GM23338 (cell line): Measurements from ENCODE around the gene CEACAM4. TPM values are rescaled to one million over a fixed set of nuclear protein-coding genes. Genes with fewer than 3 reads are reported as not detected.

Source experiments
- ATAC-seq: fragments of 200-7000 bp; cut with Tn5 transposase; 3 replicates; pipeline ENCODE4 v1.9.1; 2020
- DNase-seq: peaks from one replicate; pipeline ENCODE4 v3.0.0-alpha.2; 2015; ENCODE audit warnings: low spot score
- H2AFZ ChIP-seq: fragments of 200-600 bp; sonication (generic); 2 replicates; pipeline ENCODE4 v1.8.0; 2016; ENCODE audit warnings: antibody characterized with exemption, mild to moderate bottlenecking, moderate library complexity
- H3F3A ChIP-seq: fragments of 200-600 bp; sonication (generic); replicated peaks from 2 replicates; pipeline ENCODE4 v1.8.0; 2017; ENCODE audit warnings: antibody characterized with exemption, mixed run types, low read depth
- H3K27ac ChIP-seq: fragments of 200-600 bp; sonication (generic); 2 replicates; pipeline ENCODE4 v1.6.1; 2016; ENCODE audit warnings: low read depth
- H3K27me3 ChIP-seq: fragments of 200-600 bp; sonication (generic); 2 replicates; pipeline ENCODE4 v1.8.0; 2016; ENCODE audit warnings: mild to moderate bottlenecking, mixed run types, moderate library complexity; ENCODE audit not compliant: insufficient read depth
- H3K36me3 ChIP-seq: fragments of 200-600 bp; sonication (generic); 2 replicates; pipeline ENCODE4 v1.8.0; 2016; ENCODE audit warnings: mild to moderate bottlenecking; ENCODE audit not compliant: insufficient read depth
- H3K4me1 ChIP-seq: fragments of 200-600 bp; sonication (generic); 2 replicates; pipeline ENCODE4 v1.8.0; 2016; ENCODE audit warnings: mild to moderate bottlenecking, moderate library complexity; ENCODE audit not compliant: insufficient read depth
- H3K4me2 ChIP-seq: fragments of 200-600 bp; sonication (generic); 2 replicates; pipeline ENCODE4 v1.7.1; 2017; ENCODE audit warnings: mixed run types
- H3K4me3 ChIP-seq: fragments of 200-600 bp; sonication (generic); 2 replicates; pipeline ENCODE4 v1.6.1; 2016; ENCODE audit warnings: mixed run types
- H3K79me2 ChIP-seq: fragments of 200-600 bp; sonication (generic); replicated peaks from 2 replicates; pipeline ENCODE4 v1.8.0; 2017; ENCODE audit warnings: mild to moderate bottlenecking; ENCODE audit not compliant: insufficient read depth
- H3K9me2 ChIP-seq: fragments of 200-600 bp; sonication (generic); 2 replicates; pipeline ENCODE4 v1.8.0; 2017; ENCODE audit not compliant: insufficient read depth
- H4K20me1 ChIP-seq: fragments of 200-600 bp; sonication (generic); replicated peaks from 2 replicates; pipeline ENCODE4 v1.8.0; 2017; ENCODE audit warnings: mild to moderate bottlenecking; ENCODE audit not compliant: insufficient read depth
- H3K27ac Mint-ChIP-seq: 2 replicates; pipeline ENCODE4 v1.8.0; 2020; ENCODE audit warnings: inconsistent platforms, mild to moderate bottlenecking, moderate library complexity, mixed read lengths
- H3K27me3 Mint-ChIP-seq: 3 replicates; pipeline ENCODE4 v1.8.0; 2022; ENCODE audit warnings: low read depth, mild to moderate bottlenecking, moderate library complexity, mixed read lengths, inconsistent platforms; ENCODE audit not compliant: insufficient read depth, poor library complexity
- H3K36me3 Mint-ChIP-seq: 3 replicates; pipeline ENCODE4 v1.8.0; 2021; ENCODE audit warnings: low read depth, mild to moderate bottlenecking, inconsistent platforms, moderate library complexity, mixed read lengths
- H3K4me1 Mint-ChIP-seq: 3 replicates; pipeline ENCODE4 v1.8.0; 2020; ENCODE audit warnings: mild to moderate bottlenecking, inconsistent platforms, mixed read lengths
- H3K4me3 Mint-ChIP-seq: 3 replicates; pipeline ENCODE4 v1.8.0; 2021; ENCODE audit warnings: moderate library complexity, mild to moderate bottlenecking, inconsistent platforms, mixed read lengths
- H3K9me3 Mint-ChIP-seq: 3 replicates; pipeline ENCODE4 v1.8.0; 2020; ENCODE audit warnings: moderate library complexity, mild to moderate bottlenecking, inconsistent platforms, mixed read lengths
- CREB1 ChIP-seq: fragments of 250-450 bp; sonication (Bioruptor Pico); IDR thresholded peaks from 2 replicates; pipeline ENCODE4 v1.5.0; 2020; ENCODE audit warnings: low read depth, mild to moderate bottlenecking, moderate library complexity
- EZH2 ChIP-seq: fragments of 200-600 bp; sonication (generic); IDR thresholded peaks from one replicate; pipeline ENCODE4 v1.8.0; 2017; ENCODE audit warnings: antibody characterized with exemption, mild to moderate bottlenecking, low read depth; ENCODE audit not compliant: unreplicated experiment
- EZH2phosphoT487 ChIP-seq: fragments of 200-600 bp; sonication (generic); IDR thresholded peaks from one replicate; pipeline ENCODE4 v1.8.1; 2018; ENCODE audit warnings: antibody characterized with exemption; ENCODE audit not compliant: unreplicated experiment
- JUNB ChIP-seq: IDR thresholded peaks from one replicate; pipeline ENCODE4 v1.6.1; 2016; ENCODE audit warnings: antibody characterized with exemption; ENCODE audit not compliant: unreplicated experiment
- NANOG ChIP-seq: IDR thresholded peaks from 2 replicates; pipeline ENCODE4 v1.6.1; 2016; ENCODE audit warnings: antibody characterized with exemption, borderline replicate concordance
- POLR2AphosphoS5 ChIP-seq: IDR thresholded peaks from 2 replicates; pipeline ENCODE4 v1.6.1; 2016; ENCODE audit warnings: antibody characterized with exemption, low read depth
- STAT1 ChIP-seq: IDR thresholded peaks from one replicate; pipeline ENCODE4 v1.6.1; 2016; ENCODE audit warnings: antibody characterized with exemption; ENCODE audit not compliant: unreplicated experiment
- ZNF114 ChIP-seq: fragments of 250-450 bp; sonication (Bioruptor Pico); IDR thresholded peaks from 2 replicates; pipeline ENCODE4 v1.5.0; 2020; ENCODE audit warnings: mild to moderate bottlenecking, moderate library complexity
- ZNF331 ChIP-seq: fragments of 250-450 bp; sonication (Bioruptor Pico); IDR thresholded peaks from 2 replicates; pipeline ENCODE4 v1.5.0; 2020; ENCODE audit warnings: low read depth, mild to moderate bottlenecking, moderate library complexity
- polyA plus RNA-seq: library from polyadenylated mRNA; unstranded; fragments of >200 nt; fragmentation: Nextera tagmentation; extraction: Ambion mirVana; gene quantifications from 2 replicates; pipeline ENCODE4 v1.2.1, GENCODE V29; 2016
- total RNA-seq: library from RNA; depleted of rRNA; stranded (reverse); fragments of >200 nt; shearing (Covaris generic); gene quantifications from 2 replicates; pipeline ENCODE4 v1.2.3, GENCODE V29; 2014
- TF ChIP-seq, protein P1 (sequence below): IDR thresholded peaks from 2 replicates; pipeline ENCODE4 v1.6.1; 2016; ENCODE audit warnings: antibody characterized with exemption
- TF ChIP-seq, protein P2 (sequence below), 2 experiments: fragments of 200-600 bp in 1 of 2; sonication (generic) in 1 of 2; conservative IDR thresholded peaks; 2 replicates each; pipeline versions ENCODE4 v1.5.1 to v1.6.1; 2016 to 2017; ENCODE audit warnings: antibody characterized with exemption in 2 of 2, low read depth in 2 of 2, mild to moderate bottlenecking in 2 of 2, moderate library complexity in 1 of 2
- TF ChIP-seq, protein P3 (sequence below): fragments of 250-450 bp; sonication (Bioruptor Pico); IDR thresholded peaks from 2 replicates; pipeline ENCODE4 v1.5.0; 2020; ENCODE audit warnings: mild to moderate bottlenecking, moderate library complexity
- TF ChIP-seq, protein P4 (sequence below): IDR thresholded peaks from one replicate; pipeline ENCODE4 v1.6.1; 2018; ENCODE audit warnings: antibody characterized with exemption; ENCODE audit not compliant: unreplicated experiment

CEACAM4 gene
- total and polyA plus RNA-seq, 2 experiments from 2014 or later = not detected

DNA sequence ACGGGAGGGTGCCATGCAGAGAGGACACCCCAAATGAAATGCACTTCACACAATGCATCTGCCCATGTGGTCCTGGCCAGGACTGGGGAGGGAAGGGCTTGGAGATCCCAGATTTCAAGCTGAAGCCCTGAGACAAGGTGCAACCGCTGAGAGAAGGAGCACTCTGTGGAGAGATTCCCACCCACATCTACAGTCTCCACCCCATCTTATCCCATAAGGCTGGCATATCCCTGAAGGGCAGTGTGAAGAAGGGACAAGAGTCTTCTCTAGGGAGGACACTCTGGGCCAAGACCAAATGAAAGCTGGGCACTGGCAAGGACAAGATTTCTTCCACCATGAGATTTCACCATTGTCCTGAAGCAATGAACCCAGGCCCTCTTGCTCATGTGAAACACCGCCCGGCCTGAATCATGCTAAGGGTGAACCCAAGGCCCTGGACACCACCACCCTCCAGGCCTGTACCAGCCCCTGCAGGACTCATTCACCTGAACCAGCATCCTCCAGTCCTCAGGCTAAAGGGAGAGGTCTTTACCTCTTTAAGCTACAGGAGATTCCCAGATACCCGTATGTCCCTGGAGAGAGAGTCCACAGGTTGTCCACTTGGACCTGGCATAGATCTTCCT lies 20.5 kb downstream of the CEACAM4 start:
- ATAC-seq (no peak), DNase-seq (no peak)
- H3F3A ChIP-seq = no peaks in the 10 kb centered on the region
- H3K4me3 ChIP-seq = no peak overlapping the region
- no peak overlapping the region for H3K4me3 Mint-ChIP-seq
- H3K36me3 Mint-ChIP-seq = no peaks in the 10 kb centered on the region
- H3K27me3 ChIP-seq = peaks cover 83% of the 10 kb centered on the region
- H3K79me2 ChIP-seq = no peaks in the 10 kb centered on the region
- no peaks in the 10 kb centered on the region for H3K36me3 ChIP-seq
- no peaks in the 10 kb centered on the region for H3K4me1 Mint-ChIP-seq
- H3K4me1 ChIP-seq = no peaks in the 10 kb centered on the region
- no peak overlapping the region for H3K27ac Mint-ChIP-seq
- no peak overlapping the region for H3K27ac ChIP-seq
- H3K9me3 Mint-ChIP-seq = no peaks in the 10 kb centered on the region
- no peaks in the 10 kb centered on the region for H3K9me2 ChIP-seq
- TF ChIP-seq JUNB (no peak), ZNF114 (no peak), POLR2AphosphoS5 (no peak), STAT1 (no peak), EZH2phosphoT487 (no peak), EZH2 (no peak), NANOG (no peak), CREB1 (no peak), ZNF331 (CRISPR knock-in tag) (no peak)
- TF ChIP-seq, protein P1, sequence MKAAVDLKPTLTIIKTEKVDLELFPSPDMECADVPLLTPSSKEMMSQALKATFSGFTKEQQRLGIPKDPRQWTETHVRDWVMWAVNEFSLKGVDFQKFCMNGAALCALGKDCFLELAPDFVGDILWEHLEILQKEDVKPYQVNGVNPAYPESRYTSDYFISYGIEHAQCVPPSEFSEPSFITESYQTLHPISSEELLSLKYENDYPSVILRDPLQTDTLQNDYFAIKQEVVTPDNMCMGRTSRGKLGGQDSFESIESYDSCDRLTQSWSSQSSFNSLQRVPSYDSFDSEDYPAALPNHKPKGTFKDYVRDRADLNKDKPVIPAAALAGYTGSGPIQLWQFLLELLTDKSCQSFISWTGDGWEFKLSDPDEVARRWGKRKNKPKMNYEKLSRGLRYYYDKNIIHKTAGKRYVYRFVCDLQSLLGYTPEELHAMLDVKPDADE = no peak
- TF ChIP-seq, protein P2, sequence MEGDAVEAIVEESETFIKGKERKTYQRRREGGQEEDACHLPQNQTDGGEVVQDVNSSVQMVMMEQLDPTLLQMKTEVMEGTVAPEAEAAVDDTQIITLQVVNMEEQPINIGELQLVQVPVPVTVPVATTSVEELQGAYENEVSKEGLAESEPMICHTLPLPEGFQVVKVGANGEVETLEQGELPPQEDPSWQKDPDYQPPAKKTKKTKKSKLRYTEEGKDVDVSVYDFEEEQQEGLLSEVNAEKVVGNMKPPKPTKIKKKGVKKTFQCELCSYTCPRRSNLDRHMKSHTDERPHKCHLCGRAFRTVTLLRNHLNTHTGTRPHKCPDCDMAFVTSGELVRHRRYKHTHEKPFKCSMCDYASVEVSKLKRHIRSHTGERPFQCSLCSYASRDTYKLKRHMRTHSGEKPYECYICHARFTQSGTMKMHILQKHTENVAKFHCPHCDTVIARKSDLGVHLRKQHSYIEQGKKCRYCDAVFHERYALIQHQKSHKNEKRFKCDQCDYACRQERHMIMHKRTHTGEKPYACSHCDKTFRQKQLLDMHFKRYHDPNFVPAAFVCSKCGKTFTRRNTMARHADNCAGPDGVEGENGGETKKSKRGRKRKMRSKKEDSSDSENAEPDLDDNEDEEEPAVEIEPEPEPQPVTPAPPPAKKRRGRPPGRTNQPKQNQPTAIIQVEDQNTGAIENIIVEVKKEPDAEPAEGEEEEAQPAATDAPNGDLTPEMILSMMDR (conservative IDR thresholded peaks at IDR 0.05; ENCODE audit: low read depth in 2 of 2) = no peak
- TF ChIP-seq, protein P3, sequence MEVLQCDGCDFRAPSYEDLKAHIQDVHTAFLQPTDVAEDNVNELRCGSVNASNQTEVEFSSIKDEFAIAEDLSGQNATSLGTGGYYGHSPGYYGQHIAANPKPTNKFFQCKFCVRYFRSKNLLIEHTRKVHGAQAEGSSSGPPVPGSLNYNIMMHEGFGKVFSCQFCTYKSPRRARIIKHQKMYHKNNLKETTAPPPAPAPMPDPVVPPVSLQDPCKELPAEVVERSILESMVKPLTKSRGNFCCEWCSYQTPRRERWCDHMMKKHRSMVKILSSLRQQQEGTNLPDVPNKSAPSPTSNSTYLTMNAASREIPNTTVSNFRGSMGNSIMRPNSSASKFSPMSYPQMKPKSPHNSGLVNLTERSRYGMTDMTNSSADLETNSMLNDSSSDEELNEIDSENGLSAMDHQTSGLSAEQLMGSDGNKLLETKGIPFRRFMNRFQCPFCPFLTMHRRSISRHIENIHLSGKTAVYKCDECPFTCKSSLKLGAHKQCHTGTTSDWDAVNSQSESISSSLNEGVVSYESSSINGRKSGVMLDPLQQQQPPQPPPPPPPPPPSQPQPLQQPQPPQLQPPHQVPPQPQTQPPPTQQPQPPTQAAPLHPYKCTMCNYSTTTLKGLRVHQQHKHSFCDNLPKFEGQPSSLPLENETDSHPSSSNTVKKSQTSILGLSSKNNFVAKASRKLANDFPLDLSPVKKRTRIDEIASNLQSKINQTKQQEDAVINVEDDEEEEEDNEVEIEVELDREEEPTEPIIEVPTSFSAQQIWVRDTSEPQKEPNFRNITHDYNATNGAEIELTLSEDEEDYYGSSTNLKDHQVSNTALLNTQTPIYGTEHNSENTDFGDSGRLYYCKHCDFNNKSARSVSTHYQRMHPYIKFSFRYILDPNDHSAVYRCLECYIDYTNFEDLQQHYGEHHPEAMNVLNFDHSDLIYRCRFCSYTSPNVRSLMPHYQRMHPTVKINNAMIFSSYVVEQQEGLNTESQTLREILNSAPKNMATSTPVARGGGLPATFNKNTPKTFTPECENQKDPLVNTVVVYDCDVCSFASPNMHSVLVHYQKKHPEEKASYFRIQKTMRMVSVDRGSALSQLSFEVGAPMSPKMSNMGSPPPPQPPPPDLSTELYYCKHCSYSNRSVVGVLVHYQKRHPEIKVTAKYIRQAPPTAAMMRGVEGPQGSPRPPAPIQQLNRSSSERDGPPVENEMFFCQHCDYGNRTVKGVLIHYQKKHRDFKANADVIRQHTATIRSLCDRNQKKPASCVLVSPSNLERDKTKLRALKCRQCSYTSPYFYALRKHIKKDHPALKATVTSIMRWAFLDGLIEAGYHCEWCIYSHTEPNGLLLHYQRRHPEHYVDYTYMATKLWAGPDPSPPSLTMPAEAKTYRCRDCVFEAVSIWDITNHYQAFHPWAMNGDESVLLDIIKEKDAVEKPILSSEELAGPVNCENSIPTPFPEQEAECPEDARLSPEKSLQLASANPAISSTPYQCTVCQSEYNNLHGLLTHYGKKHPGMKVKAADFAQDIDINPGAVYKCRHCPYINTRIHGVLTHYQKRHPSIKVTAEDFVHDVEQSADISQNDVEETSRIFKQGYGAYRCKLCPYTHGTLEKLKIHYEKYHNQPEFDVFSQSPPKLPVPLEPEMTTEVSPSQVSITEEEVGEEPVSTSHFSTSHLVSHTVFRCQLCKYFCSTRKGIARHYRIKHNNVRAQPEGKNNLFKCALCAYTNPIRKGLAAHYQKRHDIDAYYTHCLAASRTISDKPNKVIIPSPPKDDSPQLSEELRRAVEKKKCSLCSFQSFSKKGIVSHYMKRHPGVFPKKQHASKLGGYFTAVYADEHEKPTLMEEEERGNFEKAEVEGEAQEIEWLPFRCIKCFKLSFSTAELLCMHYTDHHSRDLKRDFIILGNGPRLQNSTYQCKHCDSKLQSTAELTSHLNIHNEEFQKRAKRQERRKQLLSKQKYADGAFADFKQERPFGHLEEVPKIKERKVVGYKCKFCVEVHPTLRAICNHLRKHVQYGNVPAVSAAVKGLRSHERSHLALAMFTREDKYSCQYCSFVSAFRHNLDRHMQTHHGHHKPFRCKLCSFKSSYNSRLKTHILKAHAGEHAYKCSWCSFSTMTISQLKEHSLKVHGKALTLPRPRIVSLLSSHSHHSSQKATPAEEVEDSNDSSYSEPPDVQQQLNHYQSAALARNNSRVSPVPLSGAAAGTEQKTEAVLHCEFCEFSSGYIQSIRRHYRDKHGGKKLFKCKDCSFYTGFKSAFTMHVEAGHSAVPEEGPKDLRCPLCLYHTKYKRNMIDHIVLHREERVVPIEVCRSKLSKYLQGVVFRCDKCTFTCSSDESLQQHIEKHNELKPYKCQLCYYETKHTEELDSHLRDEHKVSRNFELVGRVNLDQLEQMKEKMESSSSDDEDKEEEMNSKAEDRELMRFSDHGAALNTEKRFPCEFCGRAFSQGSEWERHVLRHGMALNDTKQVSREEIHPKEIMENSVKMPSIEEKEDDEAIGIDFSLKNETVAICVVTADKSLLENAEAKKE = no peak
- TF ChIP-seq, protein P4, sequence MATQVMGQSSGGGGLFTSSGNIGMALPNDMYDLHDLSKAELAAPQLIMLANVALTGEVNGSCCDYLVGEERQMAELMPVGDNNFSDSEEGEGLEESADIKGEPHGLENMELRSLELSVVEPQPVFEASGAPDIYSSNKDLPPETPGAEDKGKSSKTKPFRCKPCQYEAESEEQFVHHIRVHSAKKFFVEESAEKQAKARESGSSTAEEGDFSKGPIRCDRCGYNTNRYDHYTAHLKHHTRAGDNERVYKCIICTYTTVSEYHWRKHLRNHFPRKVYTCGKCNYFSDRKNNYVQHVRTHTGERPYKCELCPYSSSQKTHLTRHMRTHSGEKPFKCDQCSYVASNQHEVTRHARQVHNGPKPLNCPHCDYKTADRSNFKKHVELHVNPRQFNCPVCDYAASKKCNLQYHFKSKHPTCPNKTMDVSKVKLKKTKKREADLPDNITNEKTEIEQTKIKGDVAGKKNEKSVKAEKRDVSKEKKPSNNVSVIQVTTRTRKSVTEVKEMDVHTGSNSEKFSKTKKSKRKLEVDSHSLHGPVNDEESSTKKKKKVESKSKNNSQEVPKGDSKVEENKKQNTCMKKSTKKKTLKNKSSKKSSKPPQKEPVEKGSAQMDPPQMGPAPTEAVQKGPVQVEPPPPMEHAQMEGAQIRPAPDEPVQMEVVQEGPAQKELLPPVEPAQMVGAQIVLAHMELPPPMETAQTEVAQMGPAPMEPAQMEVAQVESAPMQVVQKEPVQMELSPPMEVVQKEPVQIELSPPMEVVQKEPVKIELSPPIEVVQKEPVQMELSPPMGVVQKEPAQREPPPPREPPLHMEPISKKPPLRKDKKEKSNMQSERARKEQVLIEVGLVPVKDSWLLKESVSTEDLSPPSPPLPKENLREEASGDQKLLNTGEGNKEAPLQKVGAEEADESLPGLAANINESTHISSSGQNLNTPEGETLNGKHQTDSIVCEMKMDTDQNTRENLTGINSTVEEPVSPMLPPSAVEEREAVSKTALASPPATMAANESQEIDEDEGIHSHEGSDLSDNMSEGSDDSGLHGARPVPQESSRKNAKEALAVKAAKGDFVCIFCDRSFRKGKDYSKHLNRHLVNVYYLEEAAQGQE = no peak
- H4K20me1 ChIP-seq = no peaks in the 10 kb centered on the region; the same call in 1 of the 2 replicates
- H3K4me2 ChIP-seq = no peak overlapping the region
- H2AFZ ChIP-seq = no peak overlapping the region
- H3K27me3 Mint-ChIP-seq = peaks cover 33% of the 10 kb centered on the region
